SJCRH30 (cell line): ENCODE data around the gene SSPN. TPM values are rescaled to one million over a fixed set of nuclear protein-coding genes. Genes with fewer than 3 reads are reported as not detected.
A peak's percentile ranks its signal among the peaks of the same experiment; 100 is the strongest.

Experiments used
- DNase-seq, 2 experiments: peaks; one replicate each; pipeline ENCODE4 v3.0.0-alpha.2; 2015 to 2020
- H3K27ac ChIP-seq: fragments of 250-450 bp; sonication (Bioruptor Pico); 2 replicates; pipeline ENCODE4 v1.5.1; 2020; ENCODE audit warnings: mild to moderate bottlenecking, moderate library complexity
- H3K27me3 ChIP-seq: fragments of 250-450 bp; sonication (Bioruptor Pico); 2 replicates; pipeline ENCODE4 v1.5.1; 2020; ENCODE audit warnings: mild to moderate bottlenecking, moderate library complexity
- H3K36me3 ChIP-seq: fragments of 250-450 bp; sonication (Bioruptor Pico); 2 replicates; pipeline ENCODE4 v1.5.1; 2020; ENCODE audit warnings: mild to moderate bottlenecking, moderate library complexity
- H3K4me1 ChIP-seq: fragments of 250-450 bp; sonication (Bioruptor Pico); 2 replicates; pipeline ENCODE4 v1.5.1; 2020; ENCODE audit warnings: mild to moderate bottlenecking, moderate library complexity
- H3K4me3 ChIP-seq: fragments of 250-450 bp; sonication (Bioruptor Pico); 2 replicates; pipeline ENCODE4 v1.5.1; 2020; ENCODE audit warnings: mild to moderate bottlenecking, moderate library complexity
- H3K9me3 ChIP-seq: fragments of 250-450 bp; sonication (Bioruptor Pico); replicated peaks from 2 replicates; pipeline ENCODE4 v1.5.1; 2020; ENCODE audit warnings: mild to moderate bottlenecking, moderate library complexity
- total RNA-seq: library from RNA; depleted of rRNA; stranded (reverse); fragments of >200 nt; shearing (Covaris generic); gene quantifications from 2 replicates; pipeline ENCODE4 v1.2.3, GENCODE V29; 2014

SSPN gene
- total RNA-seq, 1 experiment from 2014 or later = 2.8 TPM

GRCh38 chr12:26274441-26275312, 79.3 kb downstream of the SSPN start:
- 0 out of 2 replicates have a peak, but pooled peaks cover 3% of the 10 kb centered on the region for H3K9me3 ChIP-seq
- peak overlapping the region; percentile 90 for H3K27ac ChIP-seq
- DNase-seq = peak; percentile 92 to 97
- no peaks in the 10 kb centered on the region for H3K27me3 ChIP-seq
- H3K4me1 ChIP-seq = peaks cover 40% of the 10 kb centered on the region
- no peaks in the 10 kb centered on the region for H3K36me3 ChIP-seq
- no peak overlapping the region for H3K4me3 ChIP-seq

- no peak overlapping the region for H3K4me3 ChIP-seq
- H3K27me3 ChIP-seq = no peaks in the 10 kb centered on the region
- no peaks in the 10 kb centered on the region for H3K36me3 ChIP-seq
- DNase-seq = no peak
- no peaks in the 10 kb centered on the region for H3K9me3 ChIP-seq
- H3K4me1 ChIP-seq = peaks cover 33% of the 10 kb centered on the region
- H3K27ac ChIP-seq = peak overlapping the region; percentile 90
These were observed 80.1 kb downstream of the SSPN start for GRCh38 chr12:26275313-26276131.

GRCh38 chr12:26276709-26277108, 81.3 kb downstream of the SSPN start:
- Histone ChIP-seq H3K27me3 (no peaks in the 10 kb centered on the region), H3K4me1 (peaks cover 31% of the 10 kb centered on the region), H3K4me3 (no peak overlapping the region), H3K36me3 (no peaks in the 10 kb centered on the region), H3K27ac (no peak overlapping the region), H3K9me3 (no peaks in the 10 kb centered on the region)
- no peak for DNase-seq

- H3K4me1 ChIP-seq = peaks cover 30% of the 10 kb centered on the region
- no peaks in the 10 kb centered on the region for H3K36me3 ChIP-seq
- no peaks in the 10 kb centered on the region for H3K27me3 ChIP-seq
- H3K9me3 ChIP-seq = no peaks in the 10 kb centered on the region
- H3K4me3 ChIP-seq = no peak overlapping the region
- no peak for DNase-seq
- H3K27ac ChIP-seq = no peak overlapping the region
These were observed 82.3 kb downstream of the SSPN start for GRCh38 chr12:26277506-26278246.

GRCh38 chr12:26278266-26278665, 82.9 kb downstream of the SSPN start:
- H3K36me3 ChIP-seq = no peaks in the 10 kb centered on the region
- DNase-seq = no peak
- H3K27me3 ChIP-seq = no peaks in the 10 kb centered on the region
- H3K4me1 ChIP-seq = peaks cover 27% of the 10 kb centered on the region
- H3K4me3 ChIP-seq = no peak overlapping the region
- no peaks in the 10 kb centered on the region for H3K9me3 ChIP-seq
- no peak overlapping the region for H3K27ac ChIP-seq

- no peaks in the 10 kb centered on the region for H3K27me3 ChIP-seq
- no peak overlapping the region for H3K4me3 ChIP-seq
- no peaks in the 10 kb centered on the region for H3K9me3 ChIP-seq
- DNase-seq = peak in 1 of 2 experiments; percentile 43
- H3K27ac ChIP-seq = no peak overlapping the region
- peaks cover 23% of the 10 kb centered on the region for H3K4me1 ChIP-seq
- H3K36me3 ChIP-seq = no peaks in the 10 kb centered on the region
These were observed 83.3 kb downstream of the SSPN start for GRCh38 chr12:26278666-26279065.

GRCh38 chr12:26279091-26279490, 83.7 kb downstream of the SSPN start:
- no peak overlapping the region for H3K27ac ChIP-seq
- H3K4me3 ChIP-seq = no peak overlapping the region
- no peaks in the 10 kb centered on the region for H3K9me3 ChIP-seq
- H3K27me3 ChIP-seq = no peaks in the 10 kb centered on the region
- peaks cover 19% of the 10 kb centered on the region for H3K4me1 ChIP-seq
- no peak for DNase-seq
- H3K36me3 ChIP-seq = no peaks in the 10 kb centered on the region

GRCh38 chr12:26279908-26280307, 84.5 kb downstream of the SSPN start:
- H3K27ac ChIP-seq = no peak overlapping the region
- no peaks in the 10 kb centered on the region for H3K9me3 ChIP-seq
- no peaks in the 10 kb centered on the region for H3K27me3 ChIP-seq
- peaks cover 14% of the 10 kb centered on the region for H3K4me1 ChIP-seq
- no peak for DNase-seq
- H3K36me3 ChIP-seq = no peaks in the 10 kb centered on the region
- H3K4me3 ChIP-seq = no peak overlapping the region

GRCh38 chr12:26280869-26281268, 85.5 kb downstream of the SSPN start:
- no peak overlapping the region for H3K4me3 ChIP-seq
- DNase-seq = no peak
- peaks cover 5% of the 10 kb centered on the region for H3K4me1 ChIP-seq
- H3K36me3 ChIP-seq = no peaks in the 10 kb centered on the region
- no peaks in the 10 kb centered on the region for H3K9me3 ChIP-seq
- H3K27me3 ChIP-seq = no peaks in the 10 kb centered on the region
- no peak overlapping the region for H3K27ac ChIP-seq

GRCh38 chr12:26281320-26281719, 85.9 kb downstream of the SSPN start:
- no peak overlapping the region for H3K27ac ChIP-seq
- no peak for DNase-seq

GRCh38 chr12:26282339-26282940, 87.1 kb downstream of the SSPN start:
- no peak overlapping the region for H3K27ac ChIP-seq
- DNase-seq = no peak

More at GRCh38 chr12:26281320-26281719, 85.9 kb downstream of the SSPN start:
- Histone ChIP-seq H3K4me3 (no peak overlapping the region), H3K9me3 (no peaks in the 10 kb centered on the region), H3K27me3 (no peaks in the 10 kb centered on the region), H3K4me1 (peaks cover 2% of the 10 kb centered on the region; the same call in 1 of the 2 replicates), H3K36me3 (no peaks in the 10 kb centered on the region)

GRCh38 chr12:26283046-26283445, 87.7 kb downstream of the SSPN start:
- H3K4me3 ChIP-seq = no peak overlapping the region
- no peaks in the 10 kb centered on the region for H3K9me3 ChIP-seq
- no peak overlapping the region for H3K27ac ChIP-seq
- no peaks in the 10 kb centered on the region for H3K27me3 ChIP-seq
- H3K36me3 ChIP-seq = no peaks in the 10 kb centered on the region
- H3K4me1 ChIP-seq = peaks cover 5% of the 10 kb centered on the region
- DNase-seq = no peak

More at GRCh38 chr12:26282339-26282940, 87.1 kb downstream of the SSPN start:
- no peaks in the 10 kb centered on the region for H3K27me3 ChIP-seq
- H3K4me1 ChIP-seq = peaks cover 2% of the 10 kb centered on the region
- no peaks in the 10 kb centered on the region for H3K36me3 ChIP-seq
- H3K9me3 ChIP-seq = no peaks in the 10 kb centered on the region
- no peak overlapping the region for H3K4me3 ChIP-seq

GRCh38 chr12:26283617-26284016, 88.2 kb downstream of the SSPN start:
- no peak overlapping the region for H3K4me3 ChIP-seq
- no peaks in the 10 kb centered on the region for H3K36me3 ChIP-seq
- H3K27ac ChIP-seq = no peak overlapping the region
- peaks cover 9% of the 10 kb centered on the region for H3K4me1 ChIP-seq
- no peaks in the 10 kb centered on the region for H3K9me3 ChIP-seq
- no peaks in the 10 kb centered on the region for H3K27me3 ChIP-seq
- DNase-seq = no peak

GRCh38 chr12:26285401-26285800, 90.0 kb downstream of the SSPN start:
- Histone ChIP-seq H3K4me3 (no peak overlapping the region), H3K36me3 (no peaks in the 10 kb centered on the region), H3K27me3 (no peaks in the 10 kb centered on the region), H3K9me3 (no peaks in the 10 kb centered on the region), H3K27ac (no peak overlapping the region), H3K4me1 (peaks cover 9% of the 10 kb centered on the region)
- DNase-seq = no peak
